IPS DF 6.9 (cell line): ENCODE results near the gene COX4I1.
"Not testable (repeated sequence)": the region's sequence is repeated elsewhere in the genome, so short reads cannot be mapped to it uniquely, and the experiment has no call there.

Experiments used
- DNase-seq: peaks from one replicate; pipeline ENCODE4 v3.0.0-alpha.2; 2013; ENCODE audit warnings: low read depth, low spot score
- H3K27ac ChIP-seq: one replicate; pipeline ENCODE4 v1.5.1; 2013; ENCODE audit warnings: low read length, control low read depth
- H3K27me3 ChIP-seq: 2 replicates; pipeline ENCODE4 v1.6.1; 2013; ENCODE audit warnings: mild to moderate bottlenecking, low read length; ENCODE audit not compliant: control insufficient read depth, insufficient read depth
- H3K36me3 ChIP-seq: 2 replicates; pipeline ENCODE4 v1.6.1; 2013; ENCODE audit warnings: low read length; ENCODE audit not compliant: control insufficient read depth, insufficient read depth
- H3K4me1 ChIP-seq: 2 replicates; pipeline ENCODE4 v1.6.1; 2013; ENCODE audit warnings: low read length; ENCODE audit not compliant: control insufficient read depth, insufficient read depth
- H3K4me3 ChIP-seq: 2 replicates; pipeline ENCODE4 v1.5.1; 2013; ENCODE audit warnings: mild to moderate bottlenecking, low read length
- H3K9me3 ChIP-seq: 2 replicates; pipeline ENCODE4 v1.6.1; 2013; ENCODE audit warnings: low read length, inconsistent platforms; ENCODE audit not compliant: control insufficient read depth, insufficient read depth
- WGBS: extraction: QIAGEN DNeasy Blood & Tissue Kit; methylation state at CpG from one replicate; pipeline ENCODE4 v1.1.7; 2013; ENCODE audit warnings: mixed read lengths, missing lambda C conversion rate; ENCODE audit not compliant: insufficient read length, insufficient coverage; 5-methylcytosine and 5-hydroxymethylcytosine counted together

COX4I1 gene

DNA sequence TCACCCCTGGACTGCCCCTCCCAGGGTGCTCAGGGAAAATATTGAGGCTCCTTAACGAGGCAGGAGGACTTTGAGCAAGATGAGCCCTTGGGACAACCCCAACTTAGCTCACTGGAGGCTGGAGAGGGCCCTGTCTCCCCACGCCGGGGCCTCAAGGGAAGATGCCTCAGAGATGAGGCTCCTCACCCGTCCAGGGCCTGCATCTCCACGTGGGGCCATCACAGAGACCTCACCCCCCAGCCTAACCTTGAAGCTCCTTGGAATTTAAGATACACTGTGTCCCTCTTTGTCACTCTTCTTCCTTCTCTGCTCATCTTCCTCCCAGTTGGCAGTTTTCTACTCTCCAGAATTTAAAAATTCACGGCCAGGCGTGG, 11.2 kb downstream of the COX4I1 start:
- H3K4me3 ChIP-seq, result no peak overlapping the region
- WGBS, result no CpG with 5 or more reads among the region's 7 CpGs

DNA sequence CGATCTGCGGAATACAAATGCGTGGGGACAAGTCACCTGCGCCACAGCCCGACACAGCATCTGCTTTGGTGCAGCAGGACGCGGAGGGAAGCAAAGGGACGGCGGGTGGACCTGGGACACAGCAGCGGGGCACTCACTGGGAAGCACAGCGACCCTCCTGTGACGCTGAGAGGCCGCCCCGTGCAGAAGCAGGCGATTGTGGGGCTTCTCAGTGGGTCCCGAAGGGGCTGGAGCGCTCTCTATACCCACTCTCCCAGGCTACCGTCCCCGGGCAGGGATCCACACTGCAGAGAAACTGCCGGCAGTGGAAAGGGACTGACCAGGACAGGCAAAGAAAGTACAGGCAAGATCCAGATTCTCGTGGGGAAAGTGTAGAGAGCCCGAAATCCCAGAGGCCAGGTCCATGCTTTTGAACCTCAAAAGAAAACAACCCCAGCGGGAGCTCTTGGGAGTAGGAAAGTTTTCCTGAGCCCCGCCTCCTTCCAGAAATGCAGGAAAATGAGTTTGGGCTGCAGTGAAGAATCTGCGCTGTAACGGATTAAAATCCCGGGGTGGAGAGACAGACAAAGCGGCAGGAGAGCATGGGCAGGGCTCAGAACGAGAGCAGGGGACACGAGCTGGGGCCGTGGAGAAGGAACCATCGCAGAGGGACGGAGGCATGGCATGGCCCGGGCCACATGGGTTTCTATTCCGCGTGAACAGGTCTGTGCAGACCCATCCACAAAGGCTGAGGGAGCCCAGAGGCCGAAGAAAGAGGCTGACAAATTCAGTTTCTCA, 12.7 kb downstream of the COX4I1 start:
- Histone ChIP-seq H3K27ac (no peak overlapping the region), H3K4me3 (no peak overlapping the region), H3K36me3 (no peaks in the 10 kb centered on the region), H3K27me3 (no peaks in the 10 kb centered on the region), H3K4me1 (0 out of 2 replicates have a peak, but pooled peaks cover 2% of the 10 kb centered on the region), H3K9me3 (no peaks in the 10 kb centered on the region)
- no CpG with 5 or more reads among the region's 37 CpGs for WGBS
- DNase-seq, result no peak

More for the DNA sequence above, 11.2 kb downstream of the COX4I1 start:
- DNase-seq, result no peak
- no peak overlapping the region for H3K27ac ChIP-seq
- no peaks in the 10 kb centered on the region for H3K27me3 ChIP-seq
- H3K36me3 ChIP-seq, result peaks cover 10% of the 10 kb centered on the region
- 0 out of 2 replicates have a peak, but pooled peaks cover 2% of the 10 kb centered on the region for H3K4me1 ChIP-seq
- H3K9me3 ChIP-seq, result no peaks in the 10 kb centered on the region

DNA sequence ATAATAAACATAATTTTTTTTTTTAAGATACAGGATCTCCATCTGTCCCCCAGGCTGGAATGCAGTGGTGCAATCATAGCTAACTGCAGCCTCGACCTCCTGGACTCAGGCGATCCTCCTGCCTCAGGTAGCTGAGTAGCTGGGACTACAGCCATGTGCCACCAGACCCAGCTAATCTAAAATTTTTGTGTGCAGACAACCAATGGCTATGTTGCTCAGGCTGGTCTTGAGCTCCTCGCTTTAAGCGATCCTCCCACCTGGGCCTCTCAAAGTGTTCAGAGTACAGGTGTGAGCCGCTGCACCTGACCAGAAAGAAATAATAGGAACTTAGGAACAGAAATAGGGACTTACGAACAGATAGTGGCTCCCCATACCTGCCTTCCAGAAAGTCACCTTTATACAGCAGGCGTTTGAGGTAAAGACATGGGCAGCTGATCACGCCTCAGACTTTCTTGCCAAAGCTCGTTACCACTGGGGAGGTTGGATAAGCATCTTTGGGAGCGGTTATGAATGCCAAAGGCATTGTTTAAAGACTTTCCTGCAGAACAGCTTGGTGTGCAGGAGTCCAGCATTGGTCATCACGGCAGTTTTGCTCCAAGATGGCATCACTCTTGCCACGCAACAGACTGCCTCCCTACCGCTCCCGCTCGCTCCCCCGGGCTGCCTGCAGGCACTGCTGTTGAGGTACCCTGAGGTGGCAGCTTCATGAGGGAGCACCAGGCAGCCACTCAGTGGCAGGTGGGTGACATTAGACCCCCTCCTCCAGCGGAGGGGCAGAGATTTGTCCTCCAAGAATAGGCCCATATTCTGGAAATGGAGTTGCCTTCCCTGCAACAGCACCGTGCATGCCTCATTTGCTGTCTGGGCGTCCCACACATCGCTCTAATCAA, 13.6 kb downstream of the COX4I1 start:
- H3K4me1 ChIP-seq, result 0 out of 2 replicates have a peak, but pooled peaks cover 2% of the 10 kb centered on the region
- no peaks in the 10 kb centered on the region for H3K9me3 ChIP-seq
- DNase-seq, result no peak
- no peak overlapping the region for H3K27ac ChIP-seq
- no peaks in the 10 kb centered on the region for H3K27me3 ChIP-seq
- no peaks in the 10 kb centered on the region for H3K36me3 ChIP-seq
- WGBS, result no CpG with 5 or more reads among the region's 20 CpGs
- no peak overlapping the region for H3K4me3 ChIP-seq

DNA sequence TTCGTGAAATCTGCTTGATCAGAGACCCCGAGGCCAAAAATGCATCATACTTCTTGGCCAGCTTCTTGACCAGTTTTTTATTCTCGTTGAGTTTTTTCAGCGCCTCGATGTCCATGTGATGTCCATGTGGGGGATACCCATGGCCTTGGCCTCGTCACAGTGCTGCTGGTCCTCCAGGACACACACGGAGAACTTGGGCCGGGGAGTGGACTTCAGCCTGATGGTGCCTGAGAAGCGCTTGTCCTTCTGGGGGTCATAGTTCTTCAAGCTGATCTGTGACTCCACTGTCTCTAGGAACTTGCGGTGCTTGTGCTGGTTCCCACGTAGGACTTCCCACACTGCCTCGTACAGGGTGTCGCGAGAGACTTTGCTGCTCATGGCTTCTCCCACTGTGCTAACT, 16.7 kb downstream of the COX4I1 start:
- H3K4me1 ChIP-seq, result 0 out of 2 replicates have a peak, but pooled peaks cover 2% of the 10 kb centered on the region
- H3K27ac ChIP-seq, result no peak overlapping the region
- H3K36me3 ChIP-seq, result no peaks in the 10 kb centered on the region
- WGBS, result no CpG with 5 or more reads among the region's 14 CpGs
- H3K27me3 ChIP-seq, result no peaks in the 10 kb centered on the region
- no peaks in the 10 kb centered on the region for H3K9me3 ChIP-seq
- no peak overlapping the region for H3K4me3 ChIP-seq
- DNase-seq, result no peak

DNA sequence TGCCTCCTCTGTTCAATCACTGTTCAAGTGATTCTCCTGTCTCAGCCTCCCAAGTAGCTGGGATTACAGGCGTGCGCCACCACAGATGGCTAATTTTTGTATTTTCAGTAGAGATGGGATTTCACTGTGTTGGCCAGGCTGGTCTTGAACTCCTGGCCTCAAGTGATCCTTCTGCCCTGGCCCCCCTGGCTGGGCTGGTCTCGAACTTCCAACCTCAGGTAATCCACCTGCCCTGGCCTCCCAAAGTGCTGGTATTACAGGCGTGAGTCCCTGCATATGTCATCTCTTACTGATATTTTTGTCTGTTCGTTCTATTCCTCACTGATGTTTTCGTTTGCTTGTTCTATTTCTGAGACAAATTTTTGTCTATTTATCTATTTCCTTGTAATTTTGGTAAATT, 17.7 kb downstream of the COX4I1 start:
- H3K27ac ChIP-seq, H3K36me3 ChIP-seq, H3K4me3 ChIP-seq, H3K27me3 ChIP-seq, H3K9me3 ChIP-seq, DNase-seq, H3K4me1 ChIP-seq: not testable (repeated sequence)
- no CpG with 5 or more reads among the region's 6 CpGs for WGBS

DNA sequence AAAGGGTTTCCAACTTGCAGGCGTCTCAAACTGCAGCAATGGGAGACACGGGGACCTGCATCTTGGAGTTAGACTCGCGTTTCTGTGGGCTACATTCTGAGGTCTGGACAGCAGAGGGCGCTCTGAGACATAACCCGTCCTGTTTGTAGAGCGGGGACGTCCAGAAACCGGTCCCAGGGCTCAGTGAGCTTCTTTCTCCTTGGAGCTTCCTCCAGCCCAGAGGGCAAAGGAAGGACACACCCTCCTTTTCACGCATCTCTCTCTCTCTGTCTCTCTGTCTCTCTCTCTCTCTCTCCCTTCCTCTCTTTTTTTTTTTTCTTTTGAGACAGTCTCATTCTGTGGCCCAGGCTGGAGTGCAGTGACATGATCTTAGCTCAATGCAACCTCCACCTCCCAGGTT, 19.8 kb downstream of the COX4I1 start:
- WGBS, result no CpG with 5 or more reads among the region's 10 CpGs
- no peaks in the 10 kb centered on the region for H3K4me1 ChIP-seq
- no peak overlapping the region for H3K4me3 ChIP-seq
- H3K27ac ChIP-seq, result no peak overlapping the region
- H3K36me3 ChIP-seq, result no peaks in the 10 kb centered on the region
- no peaks in the 10 kb centered on the region for H3K9me3 ChIP-seq
- DNase-seq, result peak; percentile 86
- no peaks in the 10 kb centered on the region for H3K27me3 ChIP-seq

DNA sequence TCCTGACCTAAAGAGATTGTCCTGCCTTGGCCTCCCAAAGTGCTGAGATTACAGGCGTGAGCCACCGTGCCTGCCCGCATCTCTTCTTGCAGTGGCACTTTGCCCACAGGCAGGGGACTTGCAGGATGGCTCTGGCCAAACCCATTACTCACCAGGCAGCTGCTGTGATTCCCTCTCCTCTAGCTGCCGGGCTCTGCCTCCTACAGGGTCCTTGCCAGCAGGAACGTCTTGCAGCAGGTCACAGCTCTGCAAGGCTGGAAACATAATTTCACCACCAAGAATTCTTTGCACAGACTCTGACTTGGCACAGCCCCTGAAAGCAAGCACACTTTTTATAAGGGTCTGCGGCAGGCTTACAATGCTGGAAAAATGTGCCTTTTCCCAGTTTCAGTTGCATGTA, 20.3 kb downstream of the COX4I1 start:
- Histone ChIP-seq H3K27ac (no peak overlapping the region), H3K36me3 (no peaks in the 10 kb centered on the region), H3K9me3 (no peaks in the 10 kb centered on the region), H3K4me3 (no peak overlapping the region), H3K4me1 (no peaks in the 10 kb centered on the region), H3K27me3 (no peaks in the 10 kb centered on the region)
- WGBS, result no CpG with 5 or more reads among the region's 6 CpGs
- no peak for DNase-seq

DNA sequence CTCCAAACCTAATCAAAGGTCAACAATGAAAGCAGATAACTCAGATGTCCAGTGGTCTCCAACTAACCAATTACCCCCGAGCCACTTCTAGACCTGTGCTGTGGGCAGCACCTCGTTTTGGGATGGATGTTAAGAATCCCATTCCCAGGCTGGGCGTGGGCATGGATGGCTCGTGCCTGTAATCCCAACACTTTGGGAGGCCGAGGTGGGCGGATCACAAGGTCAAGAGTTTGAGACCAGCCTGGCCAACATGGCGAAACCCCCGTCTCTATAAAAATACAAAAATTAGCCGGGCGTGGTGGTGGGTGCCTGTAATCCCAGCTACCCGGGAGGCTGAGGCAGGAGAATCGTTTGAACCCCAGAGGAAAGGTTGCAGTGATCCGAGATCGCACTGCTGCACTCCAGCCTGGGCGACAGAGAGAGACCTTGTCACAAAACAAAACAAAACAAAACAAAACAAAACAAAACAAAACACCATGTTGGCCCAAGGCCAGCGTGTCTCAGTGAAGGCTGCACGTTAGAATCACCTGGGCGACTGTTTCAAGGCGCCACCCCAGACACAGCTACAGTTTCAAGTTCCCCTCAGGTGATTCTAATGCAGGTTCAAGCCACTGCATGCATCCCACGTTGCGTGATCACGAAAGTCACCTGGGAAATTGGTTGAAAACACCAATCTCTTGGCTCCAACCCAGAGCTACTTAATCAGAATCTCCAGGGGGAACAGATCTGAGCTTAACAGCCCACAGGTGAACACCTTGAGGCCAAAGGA, 21.3 kb downstream of the COX4I1 start:
- Histone ChIP-seq H3K27ac (no peak overlapping the region), H3K4me3 (no peak overlapping the region), H3K36me3 (no peaks in the 10 kb centered on the region), H3K27me3 (no peaks in the 10 kb centered on the region), H3K4me1 (no peaks in the 10 kb centered on the region), H3K9me3 (no peaks in the 10 kb centered on the region)
- DNase-seq, result no peak
- no CpG with 5 or more reads among the region's 22 CpGs for WGBS

DNA sequence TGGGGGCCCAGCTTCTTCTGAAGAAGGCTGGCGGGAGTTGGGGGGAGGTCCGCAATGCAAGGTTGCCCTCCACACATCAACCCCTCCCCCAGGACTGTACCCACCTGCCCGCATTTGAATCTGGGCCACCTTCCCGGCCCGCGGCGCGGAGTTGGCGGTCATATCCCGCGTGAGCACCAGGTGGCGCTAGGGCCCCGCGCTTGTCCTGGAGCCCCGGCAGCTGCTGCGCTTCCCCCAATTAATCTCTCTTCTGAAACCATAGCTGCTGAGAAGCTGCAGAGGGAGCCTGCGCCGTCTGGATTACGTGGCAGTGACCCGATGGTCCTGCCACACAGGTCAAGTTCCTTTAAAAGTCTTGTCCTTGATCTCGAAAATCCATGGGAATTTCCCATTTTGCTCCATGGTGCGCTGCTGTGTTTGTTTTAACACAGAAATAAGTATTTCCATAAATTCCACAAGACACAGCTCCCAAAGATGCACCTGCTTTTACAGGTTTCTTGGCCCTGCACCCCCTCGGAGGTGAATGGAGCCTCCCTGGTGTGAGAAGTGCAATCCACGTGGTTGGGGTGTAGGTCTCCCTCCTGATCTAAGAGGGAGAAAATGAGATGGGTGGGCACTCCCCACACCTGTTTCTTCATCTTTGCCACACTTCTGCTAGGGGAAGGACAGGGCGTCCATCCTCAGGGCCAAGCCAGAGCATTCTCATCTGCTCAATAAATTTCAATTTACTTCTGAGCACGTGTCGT, 22.1 kb downstream of the COX4I1 start:
- peak; percentile 45 for DNase-seq
- H3K27ac ChIP-seq, result no peak overlapping the region
- no CpG with 5 or more reads among the region's 27 CpGs for WGBS

DNA sequence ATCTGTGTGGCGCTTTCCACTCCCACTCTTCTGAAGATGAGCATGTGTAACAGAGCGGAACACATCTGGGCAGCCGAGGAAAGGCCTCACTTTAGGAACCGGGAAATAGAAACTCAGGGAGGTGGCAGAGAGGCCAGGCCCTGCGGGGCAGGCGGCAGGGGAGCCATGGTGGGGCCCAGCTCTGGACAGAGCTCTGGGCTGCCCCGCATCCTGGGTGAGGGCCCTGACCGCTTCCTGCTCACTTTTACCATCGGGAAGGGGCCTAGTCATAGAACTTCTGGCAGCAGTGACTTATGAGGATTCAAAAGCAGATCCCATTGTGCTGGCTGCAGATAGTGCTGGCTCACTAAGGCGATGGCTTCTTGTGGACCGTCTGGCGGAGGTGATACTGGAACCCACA, 22.6 kb downstream of the COX4I1 start:
- H3K27me3 ChIP-seq, result no peaks in the 10 kb centered on the region
- no peak overlapping the region for H3K27ac ChIP-seq
- H3K36me3 ChIP-seq, result no peaks in the 10 kb centered on the region
- H3K4me1 ChIP-seq, result no peaks in the 10 kb centered on the region
- H3K9me3 ChIP-seq, result no peaks in the 10 kb centered on the region
- no peak overlapping the region for H3K4me3 ChIP-seq
- no CpG with 5 or more reads among the region's 12 CpGs for WGBS
- DNase-seq, result no peak

More for the DNA sequence above, 22.1 kb downstream of the COX4I1 start:
- Histone ChIP-seq H3K4me1 (no peaks in the 10 kb centered on the region), H3K9me3 (no peaks in the 10 kb centered on the region), H3K4me3 (no peak overlapping the region), H3K27me3 (no peaks in the 10 kb centered on the region), H3K36me3 (no peaks in the 10 kb centered on the region)
